Stomach smooth muscle (tissue), 2 donors: Measurements from ENCODE around the gene PLA2G12A.
"Not testable (repeated sequence)": the region's sequence is repeated elsewhere in the genome, so short reads cannot be mapped to it uniquely, and the experiment has no call there.

Source experiments
- H3K27ac ChIP-seq: one replicate; pipeline ENCODE4 v1.7.0; 2013; ENCODE audit warnings: mild to moderate bottlenecking, low read length, inconsistent platforms
- H3K27me3 ChIP-seq, 2 donors: one replicate each; pipeline ENCODE4 v1.7.0; 2013; ENCODE audit warnings: low read length in 2 of 2; ENCODE audit not compliant: insufficient read depth in 2 of 2, control insufficient read depth in 1 of 2
- H3K36me3 ChIP-seq, 2 donors: one replicate each; pipeline ENCODE4 v1.7.0; 2013; ENCODE audit warnings: low read length in 2 of 2; ENCODE audit not compliant: control insufficient read depth in 2 of 2, insufficient read depth in 2 of 2
- H3K4me1 ChIP-seq: one replicate; pipeline ENCODE4 v1.7.0; 2013; ENCODE audit warnings: low read length; ENCODE audit not compliant: control insufficient read depth, insufficient read depth
- H3K4me3 ChIP-seq, 2 donors: one replicate each; pipeline ENCODE4 v1.7.0; 2013; ENCODE audit warnings: low read length in 2 of 2
- H3K9ac ChIP-seq, 2 donors: one replicate each; pipeline ENCODE4 v1.7.0; 2013; ENCODE audit warnings: low read length in 2 of 2, mild to moderate bottlenecking in 1 of 2
- H3K9me3 ChIP-seq, 2 donors: one replicate each; pipeline ENCODE4 v1.7.0; 2013; ENCODE audit warnings: low read length in 2 of 2; ENCODE audit not compliant: control insufficient read depth in 2 of 2
- donor health status: healthy.
- donor health status: Pancreatic carcinoma.

The PLA2G12A gene

DNA sequence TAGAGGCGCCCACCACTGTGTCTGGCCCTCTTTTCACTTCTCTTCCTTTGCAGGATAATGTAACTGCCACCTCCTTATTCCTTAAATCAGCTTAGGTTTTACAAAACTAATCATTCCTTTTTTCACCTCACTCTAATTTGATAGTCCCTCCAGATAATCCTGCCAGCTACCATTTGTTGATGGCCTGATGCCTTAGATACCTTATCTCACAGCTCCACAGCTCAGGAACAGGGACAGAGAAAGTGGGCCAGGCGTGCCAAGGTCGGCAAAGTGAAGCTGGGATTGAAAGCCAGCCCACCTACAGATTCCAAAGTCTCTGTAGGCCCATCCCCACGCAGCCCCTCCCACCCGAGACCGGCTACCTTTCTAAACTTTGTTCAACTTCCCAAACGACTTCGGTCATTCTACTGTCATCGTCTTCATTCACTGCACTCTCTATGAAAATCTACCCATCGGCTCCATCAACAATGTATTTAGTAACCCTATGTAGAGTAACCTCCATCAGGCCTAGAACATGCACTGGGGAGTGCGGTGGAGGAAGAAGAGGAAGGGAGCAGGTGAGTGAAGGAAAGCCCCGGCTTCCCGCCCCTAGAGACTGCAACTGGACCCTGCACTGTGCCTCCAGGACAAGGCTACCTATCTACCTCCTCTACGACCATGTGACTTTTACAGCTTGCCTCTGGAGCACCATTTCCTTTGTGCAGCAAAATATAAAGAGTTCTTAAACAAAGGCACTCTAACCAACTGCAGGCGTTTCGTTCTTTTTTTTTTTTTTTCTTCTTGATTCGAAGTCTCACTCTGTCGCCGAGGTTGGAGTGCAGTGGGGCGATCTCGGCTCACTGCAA, 28.1 kb downstream of the PLA2G12A start:
- H3K27me3 ChIP-seq, result no peaks in the 10 kb centered on the region
- peaks cover 0 to 2% of the 10 kb centered on the region in 2 donors for H3K36me3 ChIP-seq
- H3K27ac ChIP-seq, result no peak overlapping the region
- H3K4me3 ChIP-seq, result peak overlapping the region; percentile 53 to 93
- H3K9ac ChIP-seq, result no peak overlapping the region
- H3K4me1 ChIP-seq, result peaks cover 9% of the 10 kb centered on the region
- H3K9me3 ChIP-seq, result no peaks in the 10 kb centered on the region

GRCh38 chr4:109699553-109700225, 30.2 kb downstream of the PLA2G12A start:
- no peaks in the 10 kb centered on the region for H3K9me3 ChIP-seq
- H3K36me3 ChIP-seq, result peaks cover 0 to 2% of the 10 kb centered on the region in 2 donors
- H3K27ac ChIP-seq, result no peak overlapping the region
- no peak overlapping the region for H3K9ac ChIP-seq
- H3K4me1 ChIP-seq, result peaks cover 9% of the 10 kb centered on the region
- H3K4me3 ChIP-seq, result no peak overlapping the region
- no peaks in the 10 kb centered on the region for H3K27me3 ChIP-seq

GRCh38 chr4:109698656-109699055, 31.2 kb downstream of the PLA2G12A start:
- Histone ChIP-seq H3K36me3 (peaks cover 0 to 2% of the 10 kb centered on the region in 2 donors), H3K4me3 (no peak overlapping the region), H3K27me3 (no peaks in the 10 kb centered on the region), H3K27ac (no peak overlapping the region), H3K9ac (no peak overlapping the region), H3K9me3 (no peaks in the 10 kb centered on the region), H3K4me1 (peaks cover 5% of the 10 kb centered on the region)

- H3K36me3 ChIP-seq, result peaks cover 14 to 20% of the 10 kb centered on the region in 2 donors
- H3K27me3 ChIP-seq, result no peaks in the 10 kb centered on the region
- no peak overlapping the region for H3K27ac ChIP-seq
- no peak overlapping the region for H3K9ac ChIP-seq
- H3K9me3 ChIP-seq, result no peaks in the 10 kb centered on the region
- no peak overlapping the region for H3K4me3 ChIP-seq
- H3K4me1 ChIP-seq, result no peaks in the 10 kb centered on the region
Observed at GRCh38 chr4:109691411-109691920, 38.4 kb downstream of the PLA2G12A start.

DNA sequence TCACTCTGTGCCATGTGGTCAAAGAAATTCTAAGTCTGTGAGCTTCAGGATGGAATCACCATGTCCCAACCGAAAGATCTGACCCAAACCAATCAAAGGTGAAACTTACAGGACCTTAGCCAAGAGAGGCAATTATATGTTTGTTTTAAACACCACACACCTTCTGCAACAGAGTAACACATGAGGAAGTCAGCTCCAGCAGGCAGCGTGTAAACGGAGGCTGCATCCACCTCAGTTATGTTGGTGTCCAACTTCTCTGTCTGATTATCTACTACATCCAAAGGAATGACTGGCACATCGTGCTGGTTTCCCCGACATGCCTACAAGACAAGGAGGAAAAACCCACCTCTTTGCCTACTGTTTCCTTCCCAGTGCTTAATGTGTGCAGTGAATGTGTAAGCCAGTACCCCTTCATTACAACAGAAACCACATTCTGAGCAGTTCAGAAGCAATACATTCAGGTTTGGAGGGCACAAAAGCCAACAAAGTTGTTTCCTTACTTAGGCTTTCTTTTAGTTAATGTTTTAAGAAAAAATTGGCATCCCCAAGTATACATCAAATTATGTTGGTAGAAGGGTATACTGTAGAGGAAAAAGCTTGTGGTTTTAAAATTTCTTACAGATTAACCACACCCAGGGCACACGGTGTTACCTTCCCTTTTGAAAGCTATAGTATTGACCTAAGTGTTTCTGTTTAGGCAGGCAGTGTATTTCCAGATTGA, 39.0 kb downstream of the PLA2G12A start:
- Histone ChIP-seq H3K36me3 (peaks cover 14 to 20% of the 10 kb centered on the region in 2 donors), H3K9ac (no peak overlapping the region), H3K27me3 (no peaks in the 10 kb centered on the region), H3K9me3 (no peaks in the 10 kb centered on the region), H3K27ac (no peak overlapping the region), H3K4me1 (no peaks in the 10 kb centered on the region), H3K4me3 (no peak overlapping the region)

GRCh38 chr4:109684727-109685126, 45.1 kb downstream of the PLA2G12A start:
- H3K36me3 ChIP-seq, result peaks cover 0 to 7% of the 10 kb centered on the region in 2 donors
- no peaks in the 10 kb centered on the region for H3K9me3 ChIP-seq
- H3K9ac ChIP-seq, result no peak overlapping the region
- no peak overlapping the region for H3K4me3 ChIP-seq
- no peaks in the 10 kb centered on the region for H3K27me3 ChIP-seq
- H3K27ac ChIP-seq, result no peak overlapping the region
- no peaks in the 10 kb centered on the region for H3K4me1 ChIP-seq

DNA sequence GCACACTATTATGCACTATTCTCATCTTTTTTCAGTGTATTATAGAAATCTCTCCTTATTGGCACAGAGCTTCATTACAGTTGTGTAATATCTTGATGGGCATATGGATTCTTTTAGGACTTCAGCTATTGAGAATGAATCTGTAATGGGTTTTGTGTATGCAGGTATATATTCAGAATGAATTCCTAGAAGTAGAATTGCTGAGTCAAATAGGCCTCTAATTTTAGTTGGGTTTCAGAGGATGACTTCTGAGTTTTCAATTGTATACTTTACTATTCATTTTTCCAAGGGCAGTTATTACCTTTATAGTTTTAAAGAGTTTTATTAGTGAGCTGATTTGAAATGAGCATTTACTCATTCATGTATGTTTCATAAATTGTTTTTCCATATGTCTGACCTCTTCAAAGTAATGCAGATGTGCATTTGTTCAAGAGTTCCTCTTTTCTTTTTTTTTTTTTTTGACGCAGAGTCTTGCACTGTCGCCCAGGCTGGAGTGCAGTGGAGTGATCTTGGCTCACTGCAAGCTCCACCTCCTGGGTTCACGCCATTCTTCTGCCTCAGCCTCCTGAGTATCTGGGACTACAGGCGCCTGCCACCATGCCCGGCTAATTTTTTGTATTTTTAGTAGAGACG, 46.1 kb downstream of the PLA2G12A start:
- H3K36me3 ChIP-seq, result peaks cover 0 to 7% of the 10 kb centered on the region in 2 donors
- no peak overlapping the region for H3K4me3 ChIP-seq
- H3K4me1 ChIP-seq, result no peaks in the 10 kb centered on the region
- no peak overlapping the region for H3K9ac ChIP-seq
- no peaks in the 10 kb centered on the region for H3K9me3 ChIP-seq
- no peak overlapping the region for H3K27ac ChIP-seq
- H3K27me3 ChIP-seq, result no peaks in the 10 kb centered on the region

DNA sequence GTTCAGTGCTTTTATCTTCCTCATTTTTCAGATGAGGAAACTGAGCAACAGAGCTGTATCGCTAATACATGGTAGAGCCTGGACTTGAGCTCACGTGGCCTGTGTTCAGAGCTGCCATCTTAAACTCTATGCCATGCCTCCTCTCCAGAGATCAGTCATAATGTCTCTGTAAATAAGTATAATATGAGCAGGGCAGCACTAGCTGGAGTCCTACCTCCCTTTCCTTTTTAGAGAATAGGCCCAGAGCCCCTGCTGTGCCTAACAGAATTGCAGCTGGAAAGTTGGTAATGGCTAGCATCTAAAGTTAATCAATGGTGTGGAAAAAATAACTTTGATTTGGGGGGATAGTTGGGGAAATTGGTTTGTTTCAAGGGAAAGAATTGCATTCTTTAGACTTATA, 47.0 kb downstream of the PLA2G12A start:
- Histone ChIP-seq H3K9me3 (no peaks in the 10 kb centered on the region), H3K4me3 (no peak overlapping the region), H3K27me3 (no peaks in the 10 kb centered on the region), H3K9ac (no peak overlapping the region), H3K36me3 (peaks cover 0 to 7% of the 10 kb centered on the region in 2 donors), H3K27ac (no peak overlapping the region), H3K4me1 (no peaks in the 10 kb centered on the region)

DNA sequence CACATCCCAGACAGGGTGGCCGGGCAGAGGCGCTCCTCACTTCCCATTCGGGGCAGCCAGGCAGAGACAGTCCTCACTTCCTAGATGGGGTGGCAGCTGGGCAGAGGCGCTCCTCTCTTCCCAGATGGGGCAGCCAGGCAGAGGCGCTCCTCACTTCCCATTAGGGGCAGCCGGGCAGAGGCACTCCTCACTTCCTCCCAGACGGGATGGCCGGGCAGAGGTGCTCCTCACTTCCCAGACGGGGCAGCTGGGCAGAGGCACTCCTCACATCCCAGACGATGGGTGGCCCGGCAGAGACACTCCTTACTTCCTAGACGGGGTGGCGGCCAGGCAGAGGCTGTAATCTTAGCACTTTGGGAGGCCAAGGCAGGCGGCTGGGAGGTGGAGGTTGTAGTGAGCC, 50.9 kb downstream of the PLA2G12A start:
- not testable (repeated sequence) for H3K36me3 ChIP-seq, H3K27ac ChIP-seq, H3K4me1 ChIP-seq

GRCh38 chr4:109678472-109678871, 51.4 kb downstream of the PLA2G12A start:
- H3K27ac ChIP-seq, H3K9me3 ChIP-seq, H3K36me3 ChIP-seq, H3K9ac ChIP-seq, H3K4me1 ChIP-seq, H3K4me3 ChIP-seq, H3K27me3 ChIP-seq: not testable (repeated sequence)

More for the DNA sequence above, 50.9 kb downstream of the PLA2G12A start:
- not testable (repeated sequence) for H3K27me3 ChIP-seq, H3K9me3 ChIP-seq, H3K9ac ChIP-seq, H3K4me3 ChIP-seq
